Caco-2 (cell line): ENCODE measurements around the gene HIGD2B. TPM values are rescaled to one million over a fixed set of nuclear protein-coding genes. Genes with fewer than 3 reads are reported as not detected.
A peak's percentile ranks its signal among the peaks of the same experiment; 100 is the strongest.
"Not testable (repeated sequence)": the region's sequence is repeated elsewhere in the genome, so short reads cannot be mapped to it uniquely, and the experiment has no call there.

Experiments
- BruUV-seq: library from RNA; stranded (reverse); fragments of 400-500 nt; replicated peaks from 2 replicates; lab custom pipeline; 2021; lab: Mats Ljungman, UMichigan
- CTCF ChIA-PET: fragments of 300-600 bp; sonication (Branson Sonifier 250); formaldehyde crosslinking; loops from one replicate; lab custom pipeline; 2022; ENCODE audit warnings: antibody characterized with exemption; lab: Charles Lee
- POLR2A ChIA-PET: fragments of 300-600 bp; sonication (Branson Sonifier 250); formaldehyde crosslinking; loops from one replicate; lab custom pipeline; 2022; ENCODE audit warnings: antibody characterized with exemption; lab: Charles Lee
- DNase-seq, 2 experiments: peaks; one replicate each; pipeline versions ENCODE4 v3.0.0 to v3.0.0-alpha.2; 2020 to 2022
- H3K27me3 ChIP-seq: replicated peaks from 2 replicates; pipeline ENCODE4 v1.6.0; 2011; ENCODE audit warnings: low read length; ENCODE audit not compliant: control insufficient read depth, insufficient read depth
- H3K36me3 ChIP-seq: 2 replicates; pipeline ENCODE4 v1.5.1; 2011; ENCODE audit warnings: low read length; ENCODE audit not compliant: control insufficient read depth, insufficient read depth
- H3K4me1 ChIP-seq: fragments of 250-450 bp; sonication (Bioruptor Pico); 2 replicates; pipeline ENCODE4 v1.5.1; 2020; ENCODE audit warnings: mild to moderate bottlenecking
- H3K4me3 ChIP-seq: 2 replicates; pipeline ENCODE4 v1.5.1; 2011; ENCODE audit warnings: low read depth, mild to moderate bottlenecking, control low read depth, low read length
- H3K9me3 ChIP-seq: fragments of 250-450 bp; sonication (Bioruptor Pico); 2 replicates; pipeline ENCODE4 v1.5.1; 2020; ENCODE audit warnings: mild to moderate bottlenecking, moderate library complexity
- H3K27ac Mint-ChIP-seq: one replicate; pipeline ENCODE4 v1.8.0; 2022; ENCODE audit warnings: mixed read lengths; ENCODE audit not compliant: unreplicated experiment
- H3K27me3 Mint-ChIP-seq: one replicate; pipeline ENCODE4 v1.8.0; 2022; ENCODE audit warnings: mixed read lengths; ENCODE audit not compliant: insufficient read depth, unreplicated experiment
- H3K36me3 Mint-ChIP-seq: one replicate; pipeline ENCODE4 v1.8.0; 2022; ENCODE audit warnings: mild to moderate bottlenecking, mixed read lengths; ENCODE audit not compliant: insufficient read depth, unreplicated experiment
- H3K4me1 Mint-ChIP-seq: one replicate; pipeline ENCODE4 v1.8.0; 2022; ENCODE audit warnings: low read depth, mixed read lengths; ENCODE audit not compliant: unreplicated experiment
- H3K4me3 Mint-ChIP-seq: one replicate; pipeline ENCODE4 v1.8.0; 2022; ENCODE audit warnings: mild to moderate bottlenecking, moderate library complexity, mixed read lengths; ENCODE audit not compliant: unreplicated experiment
- H3K9me3 Mint-ChIP-seq: one replicate; pipeline ENCODE4 v1.8.0; 2022; ENCODE audit warnings: mixed read lengths; ENCODE audit not compliant: unreplicated experiment
- CTCF ChIP-seq, 2 experiments: fragments of 200-600 bp in 1 of 2; IDR thresholded peaks; 1 replicate in 1 of 2; 2 replicates in 1 of 2; pipeline versions ENCODE4 v1.5.1 to v1.8.0; 2011 to 2022; ENCODE audit warnings: antibody characterized with exemption in 1 of 2, control low read depth in 1 of 2, inconsistent platforms in 1 of 2, low read depth in 1 of 2, low read length in 1 of 2, mild to moderate bottlenecking in 1 of 2, moderate library complexity in 1 of 2; ENCODE audit not compliant: insufficient read depth in 1 of 2, severe bottlenecking in 1 of 2, unreplicated experiment in 1 of 2
- intact Hi-C: fragments of 100-400 bp; cut with micrococcal nuclease; formaldehyde crosslinking; loops from one replicate; pipeline ENCODE4 v1.10.0; 2022; ENCODE audit not compliant: unreplicated experiment
- total RNA-seq: library from RNA; stranded (reverse); gene quantifications from 2 replicates; pipeline ENCODE4 v1.2.3, GENCODE V29; 2022

Gene HIGD2B
- total RNA-seq, 1 experiment from 2014 or later = not detected

- H3K36me3 ChIP-seq, POLR2A ChIA-PET, H3K4me1 ChIP-seq, H3K27me3 ChIP-seq, H3K4me3 Mint-ChIP-seq, H3K9me3 ChIP-seq, H3K27me3 Mint-ChIP-seq, H3K4me1 Mint-ChIP-seq, CTCF ChIA-PET, H3K36me3 Mint-ChIP-seq, H3K9me3 Mint-ChIP-seq, H3K27ac Mint-ChIP-seq, BruUV-seq, intact Hi-C loops: not testable (repeated sequence)
- peak; percentile 83 to 85 for DNase-seq
- peak overlapping the region; percentile 31 for H3K4me3 ChIP-seq
Measured at GRCh38 chr15:72636519-72637282, 49.3 kb downstream of the HIGD2B start.

GRCh38 chr15:72629068-72629570 lies 56.9 kb downstream of the HIGD2B start:
- CTCF ChIA-PET = interaction anchor here (0.7 kb wide), 1 partner anchor 29 kb away, joined by 3 read pairs; no protein-coding TSS in a partner anchor
- H3K4me3 ChIP-seq, intact Hi-C loops, POLR2A ChIA-PET, H3K36me3 Mint-ChIP-seq, H3K9me3 ChIP-seq, H3K36me3 ChIP-seq, DNase-seq, H3K9me3 Mint-ChIP-seq, H3K27ac Mint-ChIP-seq, H3K4me1 ChIP-seq, BruUV-seq, H3K4me1 Mint-ChIP-seq, H3K27me3 Mint-ChIP-seq, H3K4me3 Mint-ChIP-seq, H3K27me3 ChIP-seq: not testable (repeated sequence)

GRCh38 chr15:72628249-72629067 lies 57.5 kb downstream of the HIGD2B start:
- H3K27me3 Mint-ChIP-seq, intact Hi-C loops, H3K36me3 Mint-ChIP-seq, H3K4me3 Mint-ChIP-seq, H3K4me1 Mint-ChIP-seq, H3K9me3 ChIP-seq, POLR2A ChIA-PET, BruUV-seq, H3K4me3 ChIP-seq, H3K27ac Mint-ChIP-seq, H3K36me3 ChIP-seq, H3K9me3 Mint-ChIP-seq, H3K4me1 ChIP-seq, H3K27me3 ChIP-seq: not testable (repeated sequence)
- TF ChIP-seq CTCF (IDR thresholded peaks at IDR 0.05; ENCODE audit: insufficient read depth in 1 of 2, low read depth in 1 of 2, low read length in 1 of 2, severe bottlenecking in 1 of 2, unreplicated experiment in 1 of 2) = peak in 1 of 2 experiments; percentile 24
- DNase-seq = peak in 1 of 2 experiments; percentile 17
- CTCF ChIA-PET = interaction anchor here (0.7 kb wide), 1 partner anchor 28 kb away, joined by 3 read pairs; no protein-coding TSS in a partner anchor

GRCh38 chr15:72626153-72626552 lies 59.8 kb downstream of the HIGD2B start:
- H3K36me3 ChIP-seq, H3K9me3 ChIP-seq, H3K27ac Mint-ChIP-seq, H3K4me1 Mint-ChIP-seq, H3K4me3 ChIP-seq, H3K27me3 Mint-ChIP-seq, intact Hi-C loops, BruUV-seq, H3K4me1 ChIP-seq, H3K9me3 Mint-ChIP-seq, H3K36me3 Mint-ChIP-seq, POLR2A ChIA-PET, H3K27me3 ChIP-seq, H3K4me3 Mint-ChIP-seq, DNase-seq: not testable (repeated sequence)
- CTCF ChIA-PET = interaction anchor here (0.6 to 0.7 kb wide), 2 partner anchors 321 to 322 kb away, joined by 3 to 4 read pairs; no protein-coding TSS in a partner anchor

Other genes starting within 250 kb of the HIGD2B start
- 116 and 126 TPM in 2 replicates for gene ARIH1, start 211.9 kb downstream of the HIGD2B start, total RNA-seq
- not detected in 2 replicates for gene GOLGA6B, start 31.5 kb downstream of the HIGD2B start, total RNA-seq
- 19.8 and 22.4 TPM in 2 replicates for gene BBS4, start within 50 bp of the HIGD2B start, total RNA-seq
- gene ADPGK, start 97.6 kb upstream of the HIGD2B start, total RNA-seq = 52.6 and 55.6 TPM in 2 replicates